HUDEP-2 (cell line): ENCODE data around the gene NPM3.

Source experiments
- DNase-seq, 76 experiments: peaks; one replicate each; lab custom pipeline; 2025; ENCODE audit not compliant: unreplicated experiment in 76 of 76; lab: John Stamatoyannopoulos, UW

Gene NPM3

GRCh38 chr10:101776161-101776817 lies 7.0 kb downstream of the NPM3 start:
- no peak for DNase-seq

- DNase-seq = no peak
Observed at GRCh38 chr10:101775273-101776160, 7.7 kb downstream of the NPM3 start, which contains the start of gene FGF8. FGF8 (minus strand) TSS chr10:101776114; CDS start chr10:101775900, 214 bp downstream.

GRCh38 chr10:101774589-101775272 lies 8.5 kb downstream of the NPM3 start:
- DNase-seq = no peak

- DNase-seq = no peak
Observed at GRCh38 chr10:101773923-101774588, 9.2 kb downstream of the NPM3 start.

- no peak for DNase-seq
Observed at GRCh38 chr10:101772895-101773761, 10.1 kb downstream of the NPM3 start.

- DNase-seq = no peak
Observed at GRCh38 chr10:101772017-101772894, 11.0 kb downstream of the NPM3 start.

- DNase-seq = no peak
Observed at GRCh38 chr10:101771380-101771779, 11.9 kb downstream of the NPM3 start.

GRCh38 chr10:101770331-101771215 lies 12.7 kb downstream of the NPM3 start:
- no peak for DNase-seq

- no peak for DNase-seq
Observed at GRCh38 chr10:101769541-101770180, 13.6 kb downstream of the NPM3 start.

- DNase-seq = no peak
Observed at GRCh38 chr10:101768791-101769170, 14.5 kb downstream of the NPM3 start.

- DNase-seq = no peak
Observed at GRCh38 chr10:101767966-101768790, 15.1 kb downstream of the NPM3 start.

GRCh38 chr10:101767600-101767945 lies 15.7 kb downstream of the NPM3 start:
- peak in 24 of 76 experiments; percentile 4 to 55 (median 26) for DNase-seq

- no peak for DNase-seq
Observed at GRCh38 chr10:101766753-101767599, 16.3 kb downstream of the NPM3 start.

GRCh38 chr10:101766306-101766705 lies 16.9 kb downstream of the NPM3 start:
- no peak for DNase-seq

- DNase-seq = no peak
Observed at GRCh38 chr10:101763141-101763846, 20.0 kb downstream of the NPM3 start.
